HS-5 (cell line): ENCODE data around the gene EHD1.

Experiments used
- DNase-seq: peaks from one replicate; pipeline ENCODE4 v3.0.0-alpha.2; 2012; ENCODE audit warnings: low read depth

EHD1 gene

GRCh38 chr11:64878494-64879243, at the start of gene EHD1:
Gene EHD1, minus strand, starts transcription at chr11:64878621. Its CDS starts 157 bp downstream, at chr11:64878464.
- peak; percentile 81 for DNase-seq

- DNase-seq: no peak
Observed at GRCh38 chr11:64926689-64927088, 48.3 kb upstream of the EHD1 start.

GRCh38 chr11:64925536-64926436, 47.4 kb upstream of the EHD1 start:
- DNase-seq: no peak

- no peak for DNase-seq
Observed at GRCh38 chr11:64924910-64925284, 46.5 kb upstream of the EHD1 start.

GRCh38 chr11:64923944-64924909, 45.8 kb upstream of the EHD1 start, which contains the start of gene PPP2R5B:
Gene PPP2R5B, plus strand, starts transcription at chr11:64924689. Its CDS starts 1,046 bp downstream, at chr11:64925735.
- DNase-seq: peak; percentile 81

GRCh38 chr11:64923151-64923661, 44.8 kb upstream of the EHD1 start:
- DNase-seq: no peak

GRCh38 chr11:64921384-64921783, 43.0 kb upstream of the EHD1 start:
- DNase-seq: no peak

- no peak for DNase-seq
Observed at GRCh38 chr11:64920124-64920523, 41.7 kb upstream of the EHD1 start.

GRCh38 chr11:64919627-64920026, 41.2 kb upstream of the EHD1 start:
- DNase-seq: no peak

GRCh38 chr11:64918017-64918416, 39.6 kb upstream of the EHD1 start:
- no peak for DNase-seq

GRCh38 chr11:64917663-64917995, 39.2 kb upstream of the EHD1 start:
- no peak for DNase-seq

GRCh38 chr11:64916775-64917662, 38.6 kb upstream of the EHD1 start, which contains the start of gene ATG2A:
Gene ATG2A, minus strand, starts transcription at chr11:64917209. Its CDS starts 74 bp downstream, at chr11:64917135.
- DNase-seq: peak; percentile 99

GRCh38 chr11:64916040-64916774, 37.8 kb upstream of the EHD1 start:
- peak; percentile 28 for DNase-seq

- no peak for DNase-seq
Observed at GRCh38 chr11:64915376-64915887, 37.0 kb upstream of the EHD1 start.

- DNase-seq: no peak
Observed at GRCh38 chr11:64914123-64914522, 35.7 kb upstream of the EHD1 start.

GRCh38 chr11:64913171-64913727, 34.8 kb upstream of the EHD1 start:
- DNase-seq: no peak

- no peak for DNase-seq
Observed at GRCh38 chr11:64911689-64912088, 33.3 kb upstream of the EHD1 start.

GRCh38 chr11:64911142-64911541, 32.7 kb upstream of the EHD1 start:
- no peak for DNase-seq

- DNase-seq: no peak
Observed at GRCh38 chr11:64910451-64911093, 32.2 kb upstream of the EHD1 start.
